B cell (primary cell): Measurements from ENCODE around the gene MAD1L1. TPM values are rescaled to one million over a fixed set of nuclear protein-coding genes. Genes with fewer than 3 reads are reported as not detected.

Experiments used
- ATAC-seq: fragments of 200-7000 bp; cut with Tn5 transposase; one replicate; pipeline ENCODE4 v1.10.0; 2021; ENCODE audit warnings: low read depth, mild to moderate bottlenecking, moderate number of reproducible peaks, moderate library complexity
- CTCF ChIA-PET: fragments of 350-600 bp; sonication (Branson Sonifier 250); formaldehyde crosslinking; loops from one replicate; lab custom pipeline; 2021; ENCODE audit warnings: antibody characterized with exemption, inconsistent platforms; lab: Charles Lee
- POLR2A ChIA-PET: fragments of 350-600 bp; sonication (Branson Sonifier 250); formaldehyde crosslinking; loops from one replicate; lab custom pipeline; 2021; ENCODE audit warnings: antibody characterized with exemption; lab: Charles Lee
- DNase-seq: peaks from one replicate; pipeline ENCODE4 v3.0.0; 2013
- H2AFZ ChIP-seq: 2 replicates; pipeline ENCODE4 v1.6.1; 2012; ENCODE audit warnings: mild to moderate bottlenecking, low read depth, low read length; ENCODE audit not compliant: insufficient read depth, poor library complexity, severe bottlenecking
- H3K27ac ChIP-seq, 2 donors: 1 replicate in 1 of 2; 2 replicates in 1 of 2; pipeline ENCODE4 v1.5.1; 2012 to 2013; ENCODE audit warnings: low read length in 2 of 2, mild to moderate bottlenecking in 2 of 2, moderate library complexity in 1 of 2
- H3K27me3 ChIP-seq, 4 experiments: fragments of 200-600 bp in 1 of 4; sonication (generic) in 1 of 4; replicated peaks in 1 of 4; 1 replicate in 2 of 4; 2 replicates in 2 of 4; pipeline versions ENCODE4 v1.6.1 to v1.7.0; 2013 to 2016; ENCODE audit warnings: low read length in 3 of 4, mild to moderate bottlenecking in 2 of 4, mixed read lengths in 1 of 4, moderate library complexity in 1 of 4; ENCODE audit not compliant: insufficient read depth in 4 of 4, control insufficient read depth in 3 of 4; ENCODE audit errors: control extremely low read depth in 1 of 4
- H3K36me3 ChIP-seq, 2 experiments: replicated peaks in 1 of 2; 1 replicate in 1 of 2; 2 replicates in 1 of 2; pipeline versions ENCODE4 v1.6.1 to v1.7.1; 2013; ENCODE audit warnings: low read length in 1 of 2; ENCODE audit not compliant: insufficient read depth in 2 of 2, control insufficient read depth in 1 of 2; ENCODE audit errors: control extremely low read depth in 1 of 2, extremely low read depth in 1 of 2
- H3K4me1 ChIP-seq, 2 donors: fragments of 200-600 bp in 1 of 2; sonication (generic) in 1 of 2; 1 replicate in 1 of 2; 2 replicates in 1 of 2; pipeline versions ENCODE4 v1.5.1 to v1.6.1; 2013 to 2017; ENCODE audit warnings: low read length in 2 of 2; ENCODE audit not compliant: control insufficient read depth in 2 of 2, insufficient read depth in 2 of 2
- H3K4me2 ChIP-seq: replicated peaks from 2 replicates; pipeline ENCODE3; 2012; ENCODE audit warnings: mild to moderate bottlenecking, low read depth, low read length; ENCODE audit not compliant: poor library complexity, severe bottlenecking
- H3K4me3 ChIP-seq, 5 experiments: fragments of 200-600 bp in 1 of 5; sonication (generic) in 1 of 5; 1 replicate in 3 of 5; 2 replicates in 2 of 5; pipeline versions ENCODE4 v1.5.1 to v1.7.0; 2011 to 2016; ENCODE audit warnings: low read length in 4 of 5, mild to moderate bottlenecking in 4 of 5, low read depth in 2 of 5, control low read depth in 1 of 5, moderate library complexity in 1 of 5; ENCODE audit not compliant: insufficient read depth in 1 of 5; ENCODE audit errors: control extremely low read depth in 1 of 5, extremely low read depth in 1 of 5
- H3K79me2 ChIP-seq: fragments of 200-600 bp; sonication (generic); one replicate; pipeline ENCODE4 v1.6.0; 2016; ENCODE audit warnings: low read length; ENCODE audit not compliant: control insufficient read depth, insufficient read depth
- H3K9ac ChIP-seq: fragments of 200-600 bp; sonication (generic); 2 replicates; pipeline ENCODE4 v1.6.1; 2017; ENCODE audit warnings: mild to moderate bottlenecking, low read length, moderate library complexity
- H3K9me3 ChIP-seq, 3 donors: one replicate each; pipeline versions ENCODE4 v1.6.1 to v1.7.1; 2013; ENCODE audit warnings: low read length in 2 of 3; ENCODE audit not compliant: control insufficient read depth in 2 of 3, insufficient read depth in 1 of 3; ENCODE audit errors: control extremely low read depth in 1 of 3
- H4K20me1 ChIP-seq: 2 replicates; pipeline ENCODE4 v1.6.0; 2012; ENCODE audit warnings: mild to moderate bottlenecking, low read length; ENCODE audit not compliant: insufficient read depth, control insufficient read depth, poor library complexity, severe bottlenecking
- H3K27ac Mint-ChIP-seq: one replicate; pipeline ENCODE4 v1.8.0; 2021; ENCODE audit warnings: mixed read lengths
- H3K27me3 Mint-ChIP-seq: one replicate; pipeline ENCODE4 v1.8.0; 2021; ENCODE audit warnings: mixed read lengths
- H3K4me1 Mint-ChIP-seq: one replicate; pipeline ENCODE4 v1.8.0; 2021; ENCODE audit warnings: mixed read lengths
- H3K4me3 Mint-ChIP-seq: one replicate; pipeline ENCODE4 v1.8.0; 2021; ENCODE audit warnings: mixed read lengths
- H3K9me3 Mint-ChIP-seq: one replicate; pipeline ENCODE4 v1.8.0; 2022; ENCODE audit warnings: mixed read lengths; ENCODE audit not compliant: insufficient read depth
- EZH2 ChIP-seq: IDR thresholded peaks from 2 replicates; pipeline ENCODE4 v1.6.1; 2012; ENCODE audit warnings: borderline replicate concordance, low read depth, mild to moderate bottlenecking, moderate library complexity, low read length; ENCODE audit not compliant: insufficient read depth, poor library complexity, severe bottlenecking
- WGBS: methylation state at CpG from one replicate; pipeline ENCODE4 v1.1.5; 2013; ENCODE audit warnings: missing lambda C conversion rate; ENCODE audit not compliant: insufficient coverage; 5-methylcytosine and 5-hydroxymethylcytosine counted together
- intact Hi-C: fragments of 100-400 bp; cut with micrococcal nuclease; formaldehyde crosslinking; loops from one replicate; pipeline ENCODE4 v1.10.0; 2022
- polyA plus RNA-seq: library from polyadenylated mRNA; depleted of rRNA; stranded (reverse); fragments of >200 nt; gene quantifications from 2 replicates; pipeline ENCODE4 v1.2.3, GENCODE V29; 2012
- total RNA-seq, 2 donors: library from RNA; stranded (reverse); fragments of 120-200 nt in 1 of 2; gene quantifications; 1 replicate in 1 of 2; 2 replicates in 1 of 2; pipeline versions ENCODE4 v1.2.3 to v1.2.4, GENCODE V29; 2013 to 2022
- TF ChIP-seq, protein P1 (sequence below): fragments of 200-600 bp; IDR thresholded peaks from one replicate; pipeline ENCODE4 v1.8.0; 2022; ENCODE audit warnings: antibody characterized with exemption, mild to moderate bottlenecking

Gene MAD1L1
- total and polyA plus RNA-seq, 2 donors (not counting 1 experiment from before 2014, with no cell fraction given): 86.7 to 110 TPM

DNA sequence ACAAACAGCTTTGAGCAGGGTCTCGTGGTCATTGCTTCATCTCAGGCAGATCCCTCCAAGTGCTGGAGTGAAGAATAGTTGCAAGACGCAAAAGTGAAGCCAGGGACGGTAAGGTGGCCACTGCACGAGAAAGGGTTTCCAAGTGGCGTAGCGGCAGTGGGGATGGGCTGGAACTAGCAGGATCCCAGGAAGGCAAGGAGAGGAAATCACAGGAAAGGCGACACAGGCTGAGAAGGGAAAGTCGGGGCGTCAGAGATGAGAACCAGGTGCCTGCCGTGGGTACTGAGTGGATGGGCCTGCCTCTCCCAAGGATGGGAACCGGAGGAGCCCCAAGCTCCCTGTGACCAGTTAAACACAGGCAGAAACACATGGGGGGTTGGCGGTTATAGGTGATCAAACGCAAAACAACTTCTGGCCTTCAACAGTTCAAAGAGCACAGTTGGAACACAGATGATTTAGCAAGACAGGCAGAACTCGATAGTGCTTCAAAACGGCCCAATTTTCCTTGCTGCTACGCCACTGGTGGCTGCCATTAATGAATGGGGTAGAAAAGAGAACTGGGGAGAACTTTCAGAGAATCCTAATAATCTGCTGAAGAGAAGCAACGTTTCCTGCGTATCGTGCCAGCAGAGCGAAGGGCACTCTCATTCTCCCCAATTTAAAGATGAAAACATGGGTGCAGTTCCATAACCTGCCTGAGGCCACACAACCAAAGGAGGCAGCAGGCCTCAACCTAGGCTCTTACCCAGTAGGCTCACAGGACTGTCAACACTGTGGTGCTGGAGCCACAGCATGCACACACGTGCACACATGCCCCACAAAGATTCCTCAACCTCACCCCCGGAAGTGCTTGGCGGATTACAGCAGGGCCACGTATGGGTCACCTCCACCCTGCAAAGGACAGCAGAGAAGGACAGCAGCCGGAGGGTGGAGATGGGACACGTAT, 61.9 kb downstream of the MAD1L1 start:
- WGBS: 97% methylated on average over 24 of the region's 26 CpGs
- Histone ChIP-seq H2AFZ (no peak overlapping the region), H3K36me3 (peaks cover 0 to 11% of the 10 kb centered on the region in 2 experiments), H3K27ac (no peak overlapping the region), H3K9ac (no peak overlapping the region), H4K20me1 (no peaks in the 10 kb centered on the region), H3K27me3 (no peaks in the 10 kb centered on the region), H3K4me2 (no peak overlapping the region), H3K79me2 (peaks cover 7% of the 10 kb centered on the region), H3K9me3 (no peaks in the 10 kb centered on the region), H3K4me3 (no peak overlapping the region), H3K4me1 (peaks cover 1 to 4% of the 10 kb centered on the region in 2 donors)
- Mint-ChIP-seq H3K4me3 (no peak overlapping the region), H3K4me1 (peaks cover 6% of the 10 kb centered on the region), H3K27me3 (no peaks in the 10 kb centered on the region), H3K27ac (no peak overlapping the region), H3K9me3 (no peaks in the 10 kb centered on the region)
- TF ChIP-seq EZH2: no peak
- TF ChIP-seq, protein P1, sequence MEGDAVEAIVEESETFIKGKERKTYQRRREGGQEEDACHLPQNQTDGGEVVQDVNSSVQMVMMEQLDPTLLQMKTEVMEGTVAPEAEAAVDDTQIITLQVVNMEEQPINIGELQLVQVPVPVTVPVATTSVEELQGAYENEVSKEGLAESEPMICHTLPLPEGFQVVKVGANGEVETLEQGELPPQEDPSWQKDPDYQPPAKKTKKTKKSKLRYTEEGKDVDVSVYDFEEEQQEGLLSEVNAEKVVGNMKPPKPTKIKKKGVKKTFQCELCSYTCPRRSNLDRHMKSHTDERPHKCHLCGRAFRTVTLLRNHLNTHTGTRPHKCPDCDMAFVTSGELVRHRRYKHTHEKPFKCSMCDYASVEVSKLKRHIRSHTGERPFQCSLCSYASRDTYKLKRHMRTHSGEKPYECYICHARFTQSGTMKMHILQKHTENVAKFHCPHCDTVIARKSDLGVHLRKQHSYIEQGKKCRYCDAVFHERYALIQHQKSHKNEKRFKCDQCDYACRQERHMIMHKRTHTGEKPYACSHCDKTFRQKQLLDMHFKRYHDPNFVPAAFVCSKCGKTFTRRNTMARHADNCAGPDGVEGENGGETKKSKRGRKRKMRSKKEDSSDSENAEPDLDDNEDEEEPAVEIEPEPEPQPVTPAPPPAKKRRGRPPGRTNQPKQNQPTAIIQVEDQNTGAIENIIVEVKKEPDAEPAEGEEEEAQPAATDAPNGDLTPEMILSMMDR: no peak
- DNase-seq (no peak), ATAC-seq (no peak)
- ChIA-PET POLR2A (no interaction called here), CTCF (no interaction called here)
- intact Hi-C loops: no loop called here

DNA sequence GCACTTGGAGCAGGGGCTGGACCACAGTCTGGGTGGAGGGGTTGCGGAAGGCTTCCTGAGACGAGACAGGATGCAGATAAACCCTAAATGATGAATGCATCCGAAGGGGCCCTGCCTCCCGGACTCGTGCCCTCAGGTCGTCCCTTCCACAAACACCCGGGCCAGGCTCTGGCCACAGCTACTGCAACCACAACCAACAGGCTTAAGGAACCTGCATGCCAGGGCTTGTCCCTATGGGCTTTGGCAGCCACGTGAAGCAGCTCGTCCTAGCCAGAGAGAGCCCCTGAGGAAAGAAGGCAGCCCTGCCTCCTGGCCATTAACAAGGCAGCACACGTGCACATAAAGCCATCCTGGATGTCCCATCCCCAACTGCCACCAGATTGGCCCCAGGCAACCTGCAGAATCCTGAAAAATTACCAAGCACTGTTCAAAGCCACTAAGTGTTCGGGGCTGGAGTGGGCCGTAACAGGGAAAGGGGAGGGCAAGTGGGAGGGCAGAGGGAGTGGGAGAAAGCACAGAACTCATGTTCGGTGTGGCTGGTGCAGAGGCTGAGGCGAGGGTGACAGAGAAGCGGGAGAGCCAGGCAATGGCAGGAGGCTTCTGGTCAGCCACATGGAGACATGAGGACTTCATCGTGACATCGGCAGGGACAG, 62.7 kb downstream of the MAD1L1 start:
- H3K27me3 ChIP-seq: no peaks in the 10 kb centered on the region
- 98% methylated on average over 16 of the region's 17 CpGs for WGBS
- no peaks in the 10 kb centered on the region for H3K9me3 ChIP-seq
- TF ChIP-seq, protein P1: no peak
- no peak for TF ChIP-seq EZH2
- no peak overlapping the region for H2AFZ ChIP-seq
- Mint-ChIP-seq H3K9me3 (no peaks in the 10 kb centered on the region), H3K27me3 (no peaks in the 10 kb centered on the region), H3K4me1 (peaks cover 13% of the 10 kb centered on the region), H3K4me3 (no peak overlapping the region), H3K27ac (no peak overlapping the region)
- ATAC-seq: no peak
- DNase-seq: no peak
- no peak overlapping the region for H3K4me2 ChIP-seq
- no peak overlapping the region for H3K27ac ChIP-seq
- no peaks in the 10 kb centered on the region for H4K20me1 ChIP-seq
- no peak overlapping the region for H3K4me3 ChIP-seq
- intact Hi-C loops: no loop called here
- peaks cover 6 to 11% of the 10 kb centered on the region in 2 donors for H3K4me1 ChIP-seq
- peaks cover 0 to 11% of the 10 kb centered on the region in 2 experiments for H3K36me3 ChIP-seq
- H3K9ac ChIP-seq: no peak overlapping the region
- POLR2A ChIA-PET: no interaction called here
- H3K79me2 ChIP-seq: peaks cover 8% of the 10 kb centered on the region
- CTCF ChIA-PET: no interaction called here
